ENCODE results near the gene CAP2. TPM values are rescaled to one million over a fixed set of nuclear protein-coding genes. Genes with fewer than 3 reads are reported as not detected.

CAP2 gene
- total and polyA plus RNA-seq, 2 experiments from 2014 or later: 6.7 to 9.1 TPM

GRCh38 chr6:17410281-17410680 is 16.9 kb downstream of the CAP2 start:
- no peak overlapping the region for H3K27ac ChIP-seq (ENCODE audit: low read depth)
- no peak overlapping the region for H3K27ac Mint-ChIP-seq
- H3K9me2 ChIP-seq (ENCODE audit: insufficient read depth): no peaks in the 10 kb centered on the region
- no peak overlapping the region for H2AFZ ChIP-seq
- ATAC-seq (no peak), DNase-seq (ENCODE audit: low spot score) (no peak)
- no peaks in the 10 kb centered on the region for H3K36me3 ChIP-seq (ENCODE audit: insufficient read depth)
- peaks cover 5% of the 10 kb centered on the region; the same call in 2 of the 3 replicates for H3K4me1 Mint-ChIP-seq
- TF ChIP-seq, protein P1, sequence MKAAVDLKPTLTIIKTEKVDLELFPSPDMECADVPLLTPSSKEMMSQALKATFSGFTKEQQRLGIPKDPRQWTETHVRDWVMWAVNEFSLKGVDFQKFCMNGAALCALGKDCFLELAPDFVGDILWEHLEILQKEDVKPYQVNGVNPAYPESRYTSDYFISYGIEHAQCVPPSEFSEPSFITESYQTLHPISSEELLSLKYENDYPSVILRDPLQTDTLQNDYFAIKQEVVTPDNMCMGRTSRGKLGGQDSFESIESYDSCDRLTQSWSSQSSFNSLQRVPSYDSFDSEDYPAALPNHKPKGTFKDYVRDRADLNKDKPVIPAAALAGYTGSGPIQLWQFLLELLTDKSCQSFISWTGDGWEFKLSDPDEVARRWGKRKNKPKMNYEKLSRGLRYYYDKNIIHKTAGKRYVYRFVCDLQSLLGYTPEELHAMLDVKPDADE (IDR thresholded peaks at IDR 0.05): no peak
- TF ChIP-seq CREB1 (CRISPR knock-in tag; IDR thresholded peaks at IDR 0.05; ENCODE audit: low read depth) (no peak), STAT1 (IDR thresholded peaks at IDR 0.05; ENCODE audit: unreplicated experiment) (no peak), REST (IDR thresholded peaks at IDR 0.05; ENCODE audit: unreplicated experiment) (no peak)
- no peaks in the 10 kb centered on the region for H3K27me3 ChIP-seq (ENCODE audit: insufficient read depth)
- H3K4me3 ChIP-seq: no peak overlapping the region
- H3F3A ChIP-seq (replicated peaks; ENCODE audit: low read depth): no peaks in the 10 kb centered on the region
- H3K4me2 ChIP-seq: no peak overlapping the region
- peaks cover 6% of the 10 kb centered on the region for H3K27me3 Mint-ChIP-seq (ENCODE audit: insufficient read depth, low read depth, poor library complexity)
- H3K4me3 Mint-ChIP-seq: no peak overlapping the region
- no peaks in the 10 kb centered on the region for H3K4me1 ChIP-seq (ENCODE audit: insufficient read depth)
- H3K36me3 Mint-ChIP-seq (ENCODE audit: low read depth): peaks cover 37% of the 10 kb centered on the region
- peaks cover 28% of the 10 kb centered on the region for H3K79me2 ChIP-seq (replicated peaks; ENCODE audit: insufficient read depth)
- H4K20me1 ChIP-seq (replicated peaks; ENCODE audit: insufficient read depth): no peaks in the 10 kb centered on the region
- H3K9me3 Mint-ChIP-seq: peaks cover 16% of the 10 kb centered on the region

DNA sequence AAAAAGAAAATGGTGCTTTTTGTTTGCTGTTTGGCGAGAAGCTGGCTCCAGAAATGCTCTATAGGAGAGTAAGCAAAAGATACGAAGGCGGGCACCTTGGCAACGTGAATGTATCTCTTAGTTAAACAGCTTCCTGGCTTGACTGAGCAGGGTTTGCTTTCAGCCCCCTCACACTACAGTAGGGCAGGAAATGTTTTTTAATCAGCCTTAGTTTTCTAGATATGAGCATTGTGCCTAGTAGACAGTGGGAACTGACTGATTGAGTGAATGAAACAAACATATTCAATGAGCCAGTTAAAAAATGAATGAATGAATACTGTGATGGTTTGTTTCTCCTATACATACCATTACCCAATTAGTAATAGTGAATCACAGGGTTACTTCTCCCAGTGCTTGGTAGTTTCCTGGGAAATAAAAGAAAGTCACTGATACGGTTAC is 19.9 kb downstream of the CAP2 start:
- Mint-ChIP-seq H3K9me3 (peaks cover 16% of the 10 kb centered on the region), H3K27ac (no peak overlapping the region), H3K36me3 (ENCODE audit: low read depth) (peaks cover 32% of the 10 kb centered on the region), H3K4me1 (peaks cover 9% of the 10 kb centered on the region), H3K27me3 (ENCODE audit: insufficient read depth, low read depth, poor library complexity) (peaks cover 10% of the 10 kb centered on the region), H3K4me3 (no peak overlapping the region)
- Histone ChIP-seq H3K79me2 (replicated peaks; ENCODE audit: insufficient read depth) (peaks cover 44% of the 10 kb centered on the region), H4K20me1 (replicated peaks; ENCODE audit: insufficient read depth) (no peaks in the 10 kb centered on the region), H3K4me3 (no peak overlapping the region), H3K27ac (ENCODE audit: low read depth) (no peak overlapping the region), H2AFZ (no peak overlapping the region), H3K4me2 (no peak overlapping the region), H3K4me1 (ENCODE audit: insufficient read depth) (peaks cover 3% of the 10 kb centered on the region; the same call in 1 of the 2 replicates), H3K27me3 (ENCODE audit: insufficient read depth) (no peaks in the 10 kb centered on the region), H3K9me2 (ENCODE audit: insufficient read depth) (no peaks in the 10 kb centered on the region), H3K36me3 (ENCODE audit: insufficient read depth) (no peaks in the 10 kb centered on the region), H3F3A (replicated peaks; ENCODE audit: low read depth) (no peaks in the 10 kb centered on the region)
- DNase-seq (ENCODE audit: low spot score) (no peak), ATAC-seq (no peak)
- no peak for TF ChIP-seq ZNF462 (CRISPR knock-in tag; IDR thresholded peaks at IDR 0.05)
- TF ChIP-seq, protein P1 (IDR thresholded peaks at IDR 0.05): no peak
- TF ChIP-seq EZH2 (IDR thresholded peaks at IDR 0.05; ENCODE audit: low read depth, unreplicated experiment): no peak
- no peak for TF ChIP-seq NANOG (IDR thresholded peaks at IDR 0.05; ENCODE audit: borderline replicate concordance)
- no peak for TF ChIP-seq ZNF114 (CRISPR knock-in tag; IDR thresholded peaks at IDR 0.05)
- TF ChIP-seq EZH2phosphoT487 (IDR thresholded peaks at IDR 0.05; ENCODE audit: unreplicated experiment): no peak
- TF ChIP-seq ZNF331 (CRISPR knock-in tag; IDR thresholded peaks at IDR 0.05; ENCODE audit: low read depth): no peak

All from GM23338 (cell line).